Ovary (tissue), 9 donors: ENCODE measurements around the gene TSSC4. TPM values are rescaled to one million over a fixed set of nuclear protein-coding genes. Genes with fewer than 3 reads are reported as not detected.
A peak's percentile ranks its signal among the peaks of the same experiment; 100 is the strongest.

ENCODE experiments used
- DNase-seq, 5 donors: peaks; one replicate each; pipeline ENCODE4 v3.0.0-alpha.2; 2019 to 2020
- H3K27ac ChIP-seq, 2 donors: fragments of 200-600 bp; one replicate each; pipeline versions ENCODE4 v1.5.1 to v1.8.0; 2019 to 2022
- H3K27me3 ChIP-seq: fragments of 200-600 bp; one replicate; pipeline ENCODE4 v1.8.0; 2022
- H3K36me3 ChIP-seq: fragments of 200-600 bp; sonication (generic); one replicate; pipeline ENCODE4 v1.5.1; 2019
- H3K4me1 ChIP-seq: one replicate; pipeline ENCODE4 v1.8.1; 2013; ENCODE audit warnings: mild to moderate bottlenecking, moderate library complexity; ENCODE audit not compliant: insufficient read depth
- H3K4me3 ChIP-seq: fragments of 200-600 bp; sonication (generic); one replicate; pipeline ENCODE4 v1.5.1; 2017
- H3K9me3 ChIP-seq, 2 donors: fragments of 200-600 bp in 1 of 2; sonication (generic) in 1 of 2; one replicate each; pipeline versions ENCODE4 v1.5.1 to v1.8.1; 2013 to 2019; ENCODE audit warnings: mild to moderate bottlenecking in 1 of 2, moderate library complexity in 1 of 2
- EP300 ChIP-seq: sonication (generic); formaldehyde crosslinking; IDR thresholded peaks from one replicate; pipeline ENCODE4 v1.6.1; 2017; ENCODE audit warnings: antibody characterized with exemption
- POLR2A ChIP-seq: fragments of 450-650 bp; IDR thresholded peaks from one replicate; pipeline ENCODE4 v1.6.1; 2017; ENCODE audit warnings: antibody characterized with exemption, mild to moderate bottlenecking, moderate library complexity
- WGBS, 3 donors: extraction: QIAGEN DNeasy Blood & Tissue Kit in 1 of 3; methylation state at CpG; one replicate each; pipeline versions ENCODE4 v1.1.5 to v1.1.7; 2013 to 2017; 5-methylcytosine and 5-hydroxymethylcytosine counted together
- intact Hi-C, 4 donors: fragments of 100-400 bp; cut with DNase I; formaldehyde crosslinking; loops; one replicate each; pipeline versions ENCODE4 v1.11.0 to v1.15.1; 2022 to 2023
- polyA plus RNA-seq, 2 donors: library from polyadenylated mRNA; stranded (reverse); fragments of 200-250 nt in 1 of 2; fragments of 350-450 nt in 1 of 2; fragmentation: Illumina TruSeq in 1 of 2; extraction: RNeasy Lipid Tissue Mini Kit (QIAGEN cat#74804) in 1 of 2; gene quantifications; one replicate each; pipeline ENCODE4 v1.2.3, GENCODE V29; 2013 to 2014
- total RNA-seq, 7 donors: library from RNA; depleted of rRNA in 2 of 7; stranded (reverse); fragments of >200 nt in 2 of 7; fragmentation: NEBNext Ultra II Directional in 3 of 7; extraction: Animal tissue kit (Norgen Biotek cat#: 25700) in 3 of 7; gene quantifications; one replicate each; pipeline versions ENCODE4 v1.1.0 to v1.2.4, GENCODE V29; 2016 to 2023
- TF ChIP-seq, protein P1 (sequence below), 3 donors: fragments of 450-650 bp in 2 of 3; fragments of 200-600 bp in 1 of 3; IDR thresholded peaks; one replicate each; pipeline versions ENCODE4 v1.5.1 to v1.8.0; 2016 to 2022; ENCODE audit warnings: antibody characterized with exemption in 3 of 3, mild to moderate bottlenecking in 1 of 3
- donor health status: DM: no; HTN: no; CAD: no; lungs with moderate emphysema.
- donor health status: DM: no; HTN: no; CAD: no.
- donor health status: Bipolar disorder and iron deficiency.
- donor health status: DM: yes; HTN: yes; CAD: no.
- donor health status: DM: no; HTN: no; CAD: no.
- donor health status: DM: yes; HTN: yes; CAD: no.

TSSC4 gene
- total and polyA plus RNA-seq, 9 donors: 1.3 to 73.4 (median 41.7) TPM

GRCh38 chr11:2377511-2378443 is 22.8 kb upstream of the TSSC4 start:
- Histone ChIP-seq H3K36me3 (no peaks in the 10 kb centered on the region), H3K4me3 (peak overlapping the region; percentile 99), H3K4me1 (peaks cover 25% of the 10 kb centered on the region), H3K9me3 (no peaks in the 10 kb centered on the region), H3K27me3 (no peaks in the 10 kb centered on the region), H3K27ac (peak overlapping the region; percentile 88 to 94)
- TF ChIP-seq EP300 (no peak), POLR2A (peak; percentile 53)
- TF ChIP-seq, protein P1, sequence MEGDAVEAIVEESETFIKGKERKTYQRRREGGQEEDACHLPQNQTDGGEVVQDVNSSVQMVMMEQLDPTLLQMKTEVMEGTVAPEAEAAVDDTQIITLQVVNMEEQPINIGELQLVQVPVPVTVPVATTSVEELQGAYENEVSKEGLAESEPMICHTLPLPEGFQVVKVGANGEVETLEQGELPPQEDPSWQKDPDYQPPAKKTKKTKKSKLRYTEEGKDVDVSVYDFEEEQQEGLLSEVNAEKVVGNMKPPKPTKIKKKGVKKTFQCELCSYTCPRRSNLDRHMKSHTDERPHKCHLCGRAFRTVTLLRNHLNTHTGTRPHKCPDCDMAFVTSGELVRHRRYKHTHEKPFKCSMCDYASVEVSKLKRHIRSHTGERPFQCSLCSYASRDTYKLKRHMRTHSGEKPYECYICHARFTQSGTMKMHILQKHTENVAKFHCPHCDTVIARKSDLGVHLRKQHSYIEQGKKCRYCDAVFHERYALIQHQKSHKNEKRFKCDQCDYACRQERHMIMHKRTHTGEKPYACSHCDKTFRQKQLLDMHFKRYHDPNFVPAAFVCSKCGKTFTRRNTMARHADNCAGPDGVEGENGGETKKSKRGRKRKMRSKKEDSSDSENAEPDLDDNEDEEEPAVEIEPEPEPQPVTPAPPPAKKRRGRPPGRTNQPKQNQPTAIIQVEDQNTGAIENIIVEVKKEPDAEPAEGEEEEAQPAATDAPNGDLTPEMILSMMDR (IDR thresholded peaks at IDR 0.05): no peak
- intact Hi-C loops: loop anchor here in 2 of 4 donors (5.0 kb wide), 2 partner anchors 60 to 65 kb away; no protein-coding TSS in a partner anchor
- DNase-seq: peak; percentile 73 to 87 (median 85)
- 1% methylated on average over 38 to 88 of the region's 88 CpGs for WGBS, 3 donors

DNA sequence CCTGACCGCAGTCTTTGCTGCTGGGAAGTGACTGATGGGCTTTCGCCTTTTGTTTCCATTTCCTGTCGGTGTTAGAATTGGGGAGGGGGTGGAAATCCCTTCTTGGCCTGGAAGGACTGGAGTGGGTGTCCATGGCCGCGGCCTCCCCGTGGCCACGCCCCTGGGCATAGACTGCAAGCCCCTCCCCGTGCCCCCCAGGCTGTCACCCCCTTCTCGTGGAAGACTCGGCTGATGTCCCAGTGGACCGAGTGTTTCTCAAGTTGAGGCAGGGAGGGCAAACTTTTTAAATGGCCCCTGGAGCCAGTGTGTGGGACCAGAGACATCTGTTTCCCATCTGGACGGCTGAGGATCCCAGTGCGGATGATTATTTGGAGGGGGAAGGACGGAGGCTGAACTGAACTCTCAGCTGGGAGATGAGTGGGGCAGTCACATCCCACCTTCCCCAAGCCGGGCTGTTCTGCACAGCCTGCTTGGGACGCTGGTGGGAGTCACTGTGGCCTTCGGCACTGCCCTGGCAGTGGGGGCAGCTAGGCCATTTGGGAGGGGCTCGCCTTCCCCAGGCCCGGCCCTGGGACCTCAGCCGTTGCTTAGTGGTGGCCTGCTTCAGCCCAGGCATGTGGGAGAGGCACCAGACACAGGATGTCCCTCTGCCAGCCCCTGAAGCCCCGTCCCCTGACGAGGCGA is 21.9 kb upstream of the TSSC4 start:
- no peak for TF ChIP-seq POLR2A
- TF ChIP-seq, protein P1 (IDR thresholded peaks at IDR 0.05): no peak
- TF ChIP-seq EP300: no peak
- WGBS, 3 donors: 1 to 2% (median 1%) methylated on average over 22 to 23 of the region's 23 CpGs
- Histone ChIP-seq H3K27ac (peak overlapping the region; percentile 88 to 94), H3K4me1 (peaks cover 32% of the 10 kb centered on the region), H3K4me3 (peak overlapping the region; percentile 99), H3K9me3 (no peaks in the 10 kb centered on the region), H3K27me3 (no peaks in the 10 kb centered on the region), H3K36me3 (no peaks in the 10 kb centered on the region)
- DNase-seq: peak; percentile 55 to 70 (median 67)
- intact Hi-C loops: loop anchor here in 2 of 4 donors (1.0 to 5.0 kb wide), 3 partner anchors 20 to 66 kb away; no protein-coding TSS in a partner anchor

- peak overlapping the region; percentile 51 to 88 for H3K27ac ChIP-seq
- H3K36me3 ChIP-seq: no peaks in the 10 kb centered on the region
- TF ChIP-seq, protein P1 (IDR thresholded peaks at IDR 0.05): no peak
- no peak for TF ChIP-seq POLR2A
- no peak for TF ChIP-seq EP300
- peaks cover 36% of the 10 kb centered on the region for H3K4me1 ChIP-seq
- intact Hi-C loops: loop anchor here in 3 of 4 donors (1.0 to 5.0 kb wide), 4 partner anchors 19 to 72 kb away; no protein-coding TSS in a partner anchor
- peak overlapping the region; percentile 2 for H3K4me3 ChIP-seq
- peak in 4 of 5 donors; percentile 17 to 54 (median 42) for DNase-seq
- H3K27me3 ChIP-seq: no peaks in the 10 kb centered on the region
- 29 to 45% (median 33%) methylated on average over 11 of the region's 11 CpGs for WGBS, 3 donors
- H3K9me3 ChIP-seq: no peaks in the 10 kb centered on the region
Measured at GRCh38 chr11:2379466-2380174, 20.9 kb upstream of the TSSC4 start.

- H3K36me3 ChIP-seq: no peaks in the 10 kb centered on the region
- no peaks in the 10 kb centered on the region for H3K9me3 ChIP-seq
- H3K4me3 ChIP-seq: no peak overlapping the region
- WGBS, 3 donors: 59 to 71% (median 69%) methylated on average over 12 to 13 of the region's 13 CpGs
- intact Hi-C loops: loop anchor here in 2 of 4 donors (5.0 kb wide), 2 partner anchors 68 to 73 kb away; no protein-coding TSS in a partner anchor
- H3K4me1 ChIP-seq: peaks cover 42% of the 10 kb centered on the region
- H3K27me3 ChIP-seq: no peaks in the 10 kb centered on the region
- DNase-seq: peak in 2 of 5 donors; percentile 8 to 22
- TF ChIP-seq POLR2A (no peak), EP300 (no peak)
- TF ChIP-seq, protein P1 (IDR thresholded peaks at IDR 0.05): no peak
- H3K27ac ChIP-seq: peak overlapping the region; percentile 11 to 51
Measured at GRCh38 chr11:2380396-2380795, 20.2 kb upstream of the TSSC4 start.
